ENCODE results near the gene ARHGEF9. TPM values are rescaled to one million over a fixed set of nuclear protein-coding genes. Genes with fewer than 3 reads are reported as not detected.

ARHGEF9 gene
- total and polyA plus RNA-seq, 12 donors: 8.6 to 63.2 (median 45.4) TPM

DNA sequence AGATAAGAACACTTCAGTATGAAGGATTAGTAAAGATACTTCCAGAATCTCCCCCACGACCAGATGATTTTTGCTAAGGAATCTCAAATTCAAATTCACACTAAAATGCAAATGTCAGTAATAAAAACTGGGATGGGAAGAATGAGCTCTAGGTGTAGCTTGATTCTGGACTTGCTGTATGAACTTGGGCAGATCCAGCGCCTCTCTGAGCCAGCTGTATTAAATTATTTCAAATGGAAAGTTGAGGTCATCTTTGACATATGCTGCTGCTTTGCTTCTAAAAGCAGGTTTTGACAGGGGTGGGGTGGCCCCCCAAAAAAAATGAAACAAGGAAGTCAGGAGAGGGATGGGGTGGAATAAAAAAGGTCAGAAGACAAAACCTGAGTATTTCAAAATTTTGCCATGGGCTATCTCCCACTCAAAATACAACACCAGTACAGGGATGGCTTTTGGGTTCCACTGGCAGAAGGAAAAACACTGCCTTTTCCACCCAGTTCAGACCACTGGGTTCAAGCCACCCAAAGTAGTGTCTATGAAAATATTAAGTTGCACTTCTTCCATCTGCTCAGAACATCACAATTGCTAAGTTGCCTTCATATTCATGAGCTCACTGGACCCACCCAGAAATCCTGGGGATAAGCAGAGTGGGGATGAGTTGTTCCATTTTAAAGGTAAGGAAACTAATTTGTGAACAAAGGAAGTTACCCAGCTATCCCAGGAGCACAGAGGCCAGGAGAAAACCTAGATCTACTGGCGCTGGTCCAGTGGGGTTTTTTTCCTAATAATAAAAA lies 47.7 kb downstream of the ARHGEF9 start:
- intact Hi-C loops (cut with DNase I): no loop called here
- TF ChIP-seq, protein P1, sequence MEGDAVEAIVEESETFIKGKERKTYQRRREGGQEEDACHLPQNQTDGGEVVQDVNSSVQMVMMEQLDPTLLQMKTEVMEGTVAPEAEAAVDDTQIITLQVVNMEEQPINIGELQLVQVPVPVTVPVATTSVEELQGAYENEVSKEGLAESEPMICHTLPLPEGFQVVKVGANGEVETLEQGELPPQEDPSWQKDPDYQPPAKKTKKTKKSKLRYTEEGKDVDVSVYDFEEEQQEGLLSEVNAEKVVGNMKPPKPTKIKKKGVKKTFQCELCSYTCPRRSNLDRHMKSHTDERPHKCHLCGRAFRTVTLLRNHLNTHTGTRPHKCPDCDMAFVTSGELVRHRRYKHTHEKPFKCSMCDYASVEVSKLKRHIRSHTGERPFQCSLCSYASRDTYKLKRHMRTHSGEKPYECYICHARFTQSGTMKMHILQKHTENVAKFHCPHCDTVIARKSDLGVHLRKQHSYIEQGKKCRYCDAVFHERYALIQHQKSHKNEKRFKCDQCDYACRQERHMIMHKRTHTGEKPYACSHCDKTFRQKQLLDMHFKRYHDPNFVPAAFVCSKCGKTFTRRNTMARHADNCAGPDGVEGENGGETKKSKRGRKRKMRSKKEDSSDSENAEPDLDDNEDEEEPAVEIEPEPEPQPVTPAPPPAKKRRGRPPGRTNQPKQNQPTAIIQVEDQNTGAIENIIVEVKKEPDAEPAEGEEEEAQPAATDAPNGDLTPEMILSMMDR (IDR thresholded peaks at IDR 0.05): no peak
- H3K27me3 ChIP-seq: peaks cover 0 to 31% (median 0%) of the 10 kb centered on the region in 7 donors

GRCh38 chrX:63735882-63736281 lies 49.1 kb downstream of the ARHGEF9 start:
- Histone ChIP-seq H3K27me3 (peaks cover 0 to 31% (median 0%) of the 10 kb centered on the region in 7 donors), H3K4me1 (peaks cover 0 to 15% (median 0%) of the 10 kb centered on the region in 9 donors), H3K9me3 (no peaks in the 10 kb centered on the region), H3K36me3 (no peaks in the 10 kb centered on the region), H3K4me3 (no peak overlapping the region), H3K27ac (no peak overlapping the region)
- WGBS, 2 donors: 9 to 11% methylated on average over 1 of the region's 1 CpG
- DNase-seq: peak in 1 of 2 donors; percentile 7
- ATAC-seq: peak in 1 of 8 donors; percentile 41
- intact Hi-C loops (cut with DNase I): no loop called here
- TF ChIP-seq, protein P1 (IDR thresholded peaks at IDR 0.05): no peak

More for the DNA sequence above, 47.7 kb downstream of the ARHGEF9 start:
- Histone ChIP-seq H3K9me3 (no peaks in the 10 kb centered on the region), H3K27ac (no peak overlapping the region), H3K4me1 (peaks cover 0 to 20% (median 0%) of the 10 kb centered on the region in 9 donors), H3K4me3 (no peak overlapping the region), H3K36me3 (no peaks in the 10 kb centered on the region)
- ATAC-seq: no peak
- WGBS, 2 donors: 90 to 96% methylated on average over 3 of the region's 3 CpGs
- no peak for DNase-seq

DNA sequence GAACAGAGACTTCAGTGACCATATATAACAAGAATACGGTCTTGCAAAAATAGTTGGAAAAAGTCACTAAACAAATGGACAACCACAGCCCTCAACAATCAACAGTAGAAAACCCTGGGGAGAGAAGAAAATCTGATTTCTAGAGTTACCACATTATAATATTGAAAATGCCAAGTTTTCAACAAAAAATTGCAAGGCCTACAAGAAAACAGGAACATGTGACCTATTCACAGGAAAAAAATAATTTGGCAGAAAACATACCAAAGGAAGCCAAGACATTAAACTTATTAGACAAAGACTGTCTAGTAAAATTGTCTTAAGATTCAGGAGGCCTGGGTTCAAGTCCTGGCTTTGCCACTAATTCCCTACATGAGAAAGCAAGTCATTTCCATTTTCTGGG lies 64.7 kb downstream of the ARHGEF9 start:
- WGBS, 2 donors: 67 to 80% methylated on average over 1 of the region's 1 CpG
- TF ChIP-seq, protein P1 (IDR thresholded peaks at IDR 0.05): no peak
- DNase-seq (no peak), ATAC-seq (no peak)
- H3K9me3 ChIP-seq: no peaks in the 10 kb centered on the region
- peaks cover 0 to 16% (median 2%) of the 10 kb centered on the region in 9 donors for H3K4me1 ChIP-seq
- peaks cover 0 to 39% (median 0%) of the 10 kb centered on the region in 9 donors for H3K36me3 ChIP-seq
- intact Hi-C loops (cut with DNase I): no loop called here
- H3K27ac ChIP-seq: peak overlapping the region in 1 of 10 donors; percentile 22
- H3K4me3 ChIP-seq: no peak overlapping the region
- H3K27me3 ChIP-seq: peaks cover 0 to 6% (median 0%) of the 10 kb centered on the region in 7 donors

GRCh38 chrX:63719633-63720032 lies 65.4 kb downstream of the ARHGEF9 start:
- TF ChIP-seq, protein P1 (IDR thresholded peaks at IDR 0.05): no peak
- H3K27me3 ChIP-seq: peaks cover 0 to 6% (median 0%) of the 10 kb centered on the region in 7 donors
- no peak overlapping the region for H3K4me3 ChIP-seq
- H3K27ac ChIP-seq: peak overlapping the region in 4 of 10 donors; percentile 12 to 33 (median 24)
- H3K36me3 ChIP-seq: peaks cover 0 to 39% (median 0%) of the 10 kb centered on the region in 9 donors
- intact Hi-C loops (cut with DNase I): loop anchor here in 2 of 10 donors (5.0 kb wide), 1 partner anchor 33 kb away; a partner anchor contains a TSS
- no peaks in the 10 kb centered on the region for H3K9me3 ChIP-seq
- H3K4me1 ChIP-seq: peaks cover 0 to 16% (median 2%) of the 10 kb centered on the region in 9 donors
- ATAC-seq (peak in 5 of 8 donors; percentile 31 to 66 (median 53)), DNase-seq (no peak)
